OCI-LY1 (cell line): ENCODE data around the gene KLHL20.

Source experiments
- H2AFZ ChIP-seq: fragments of 200-600 bp; sonication (generic), shearing (Covaris generic); 2 replicates; pipeline ENCODE4 v1.6.0; 2014; ENCODE audit warnings: antibody characterized with exemption, mild to moderate bottlenecking, low read length
- H3F3A ChIP-seq: fragments of 200-600 bp; sonication (generic), shearing (Covaris generic); 2 replicates; pipeline ENCODE4 v1.6.0; 2014; ENCODE audit warnings: mild to moderate bottlenecking, antibody characterized with exemption, low read length, moderate library complexity; ENCODE audit not compliant: insufficient read depth
- H3K27ac ChIP-seq: fragments of 200-600 bp; sonication (generic); 2 replicates; pipeline ENCODE4 v1.5.1; 2014; ENCODE audit warnings: low read length, mixed run types, mild to moderate bottlenecking, low read depth; ENCODE audit not compliant: poor library complexity, severe bottlenecking
- H3K27me3 ChIP-seq: fragments of 200-600 bp; sonication (generic); 2 replicates; pipeline ENCODE4 v1.6.0; 2014; ENCODE audit warnings: antibody characterized with exemption, mild to moderate bottlenecking, low read length, moderate library complexity; ENCODE audit not compliant: insufficient read depth
- H3K36me3 ChIP-seq: fragments of 200-600 bp; sonication (generic); 2 replicates; pipeline ENCODE4 v1.6.1; 2014; ENCODE audit warnings: mild to moderate bottlenecking, antibody characterized with exemption, low read length, moderate library complexity, mixed read lengths; ENCODE audit not compliant: insufficient read depth
- H3K4me1 ChIP-seq: fragments of 200-600 bp; sonication (generic); 2 replicates; pipeline ENCODE4 v1.5.1; 2014; ENCODE audit warnings: mild to moderate bottlenecking, low read length, moderate library complexity; ENCODE audit not compliant: insufficient read depth, severe bottlenecking
- H3K4me2 ChIP-seq: fragments of 200-600 bp; sonication (generic), shearing (Covaris generic); 2 replicates; pipeline ENCODE4 v1.6.1; 2014; ENCODE audit warnings: low read length
- H3K4me3 ChIP-seq: fragments of 200-600 bp; sonication (generic); 2 replicates; pipeline ENCODE4 v1.5.1; 2014; ENCODE audit warnings: low read length, low read depth, mild to moderate bottlenecking, mixed read lengths; ENCODE audit not compliant: poor library complexity, severe bottlenecking
- H3K79me2 ChIP-seq: fragments of 200-600 bp; shearing (Covaris generic); 2 replicates; pipeline ENCODE4 v1.6.1; 2016; ENCODE audit warnings: mixed run types, low read length, mixed read lengths; ENCODE audit not compliant: insufficient read depth
- H3K9ac ChIP-seq: fragments of 200-600 bp; sonication (generic), shearing (Covaris generic); 2 replicates; pipeline ENCODE4 v1.6.1; 2014; ENCODE audit warnings: mild to moderate bottlenecking, low read length, mixed read lengths
- H3K9me2 ChIP-seq: fragments of 200-600 bp; sonication (generic), shearing (Covaris generic); 2 replicates; pipeline ENCODE4 v1.6.1; 2014; ENCODE audit warnings: low read depth, mild to moderate bottlenecking, low read length, mixed read lengths
- H3K9me3 ChIP-seq: fragments of 200-600 bp; shearing (Covaris generic); 2 replicates; pipeline ENCODE4 v1.6.1; 2014; ENCODE audit warnings: low read length, mixed read lengths
- H4K20me1 ChIP-seq: fragments of 200-600 bp; sonication (generic), shearing (Covaris generic); 2 replicates; pipeline ENCODE4 v1.6.0; 2016; ENCODE audit warnings: mild to moderate bottlenecking, low read length; ENCODE audit not compliant: insufficient read depth
- EZH2 ChIP-seq: fragments of 200-600 bp; sonication (generic), shearing (Covaris generic); IDR thresholded peaks from 2 replicates; pipeline ENCODE4 v1.8.0; 2017; ENCODE audit warnings: borderline replicate concordance, mixed run types, mild to moderate bottlenecking, antibody characterized with exemption, low read length, moderate library complexity, mixed read lengths
- TF ChIP-seq, protein P1 (sequence below): fragments of 200-600 bp; sonication (generic), shearing (Covaris generic); IDR thresholded peaks from 2 replicates; pipeline ENCODE4 v1.5.1; 2017; ENCODE audit warnings: mild to moderate bottlenecking, antibody characterized with exemption, low read length, moderate library complexity, mixed read lengths

KLHL20 gene

DNA sequence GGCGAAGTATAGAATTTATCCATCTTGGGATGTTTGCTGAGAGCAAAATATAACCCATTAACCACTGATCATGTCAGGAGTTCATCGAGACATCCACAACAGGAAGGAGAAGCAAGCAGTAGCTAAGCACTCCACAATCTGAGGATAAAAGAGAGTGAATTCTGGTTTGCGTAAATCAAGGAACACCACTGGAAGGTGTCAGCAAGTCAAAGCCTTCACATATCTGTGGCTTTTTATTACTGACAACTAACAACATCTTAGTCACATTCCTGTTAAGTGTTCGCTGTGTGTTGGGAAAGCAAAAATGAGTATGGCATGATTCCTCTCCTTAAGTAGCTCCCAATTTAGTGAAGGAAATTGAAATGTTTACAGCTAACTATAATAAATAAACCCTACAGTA lies 65.2 kb downstream of the KLHL20 start:
- H3F3A ChIP-seq: no peaks in the 10 kb centered on the region; the same call in 1 of the 2 replicates
- H3K9me3 ChIP-seq: no peaks in the 10 kb centered on the region
- H3K9me2 ChIP-seq: no peaks in the 10 kb centered on the region
- H2AFZ ChIP-seq: no peak overlapping the region
- no peaks in the 10 kb centered on the region for H3K4me1 ChIP-seq
- H3K27ac ChIP-seq: no peak overlapping the region
- no peak for TF ChIP-seq EZH2
- TF ChIP-seq, protein P1, sequence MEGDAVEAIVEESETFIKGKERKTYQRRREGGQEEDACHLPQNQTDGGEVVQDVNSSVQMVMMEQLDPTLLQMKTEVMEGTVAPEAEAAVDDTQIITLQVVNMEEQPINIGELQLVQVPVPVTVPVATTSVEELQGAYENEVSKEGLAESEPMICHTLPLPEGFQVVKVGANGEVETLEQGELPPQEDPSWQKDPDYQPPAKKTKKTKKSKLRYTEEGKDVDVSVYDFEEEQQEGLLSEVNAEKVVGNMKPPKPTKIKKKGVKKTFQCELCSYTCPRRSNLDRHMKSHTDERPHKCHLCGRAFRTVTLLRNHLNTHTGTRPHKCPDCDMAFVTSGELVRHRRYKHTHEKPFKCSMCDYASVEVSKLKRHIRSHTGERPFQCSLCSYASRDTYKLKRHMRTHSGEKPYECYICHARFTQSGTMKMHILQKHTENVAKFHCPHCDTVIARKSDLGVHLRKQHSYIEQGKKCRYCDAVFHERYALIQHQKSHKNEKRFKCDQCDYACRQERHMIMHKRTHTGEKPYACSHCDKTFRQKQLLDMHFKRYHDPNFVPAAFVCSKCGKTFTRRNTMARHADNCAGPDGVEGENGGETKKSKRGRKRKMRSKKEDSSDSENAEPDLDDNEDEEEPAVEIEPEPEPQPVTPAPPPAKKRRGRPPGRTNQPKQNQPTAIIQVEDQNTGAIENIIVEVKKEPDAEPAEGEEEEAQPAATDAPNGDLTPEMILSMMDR: no peak
- H3K36me3 ChIP-seq: peaks cover 81% of the 10 kb centered on the region
- H3K27me3 ChIP-seq: no peaks in the 10 kb centered on the region
- no peak overlapping the region for H3K9ac ChIP-seq
- H3K79me2 ChIP-seq: no peaks in the 10 kb centered on the region
- no peak overlapping the region for H3K4me3 ChIP-seq
- H3K4me2 ChIP-seq: no peak overlapping the region
- H4K20me1 ChIP-seq: no peaks in the 10 kb centered on the region

DNA sequence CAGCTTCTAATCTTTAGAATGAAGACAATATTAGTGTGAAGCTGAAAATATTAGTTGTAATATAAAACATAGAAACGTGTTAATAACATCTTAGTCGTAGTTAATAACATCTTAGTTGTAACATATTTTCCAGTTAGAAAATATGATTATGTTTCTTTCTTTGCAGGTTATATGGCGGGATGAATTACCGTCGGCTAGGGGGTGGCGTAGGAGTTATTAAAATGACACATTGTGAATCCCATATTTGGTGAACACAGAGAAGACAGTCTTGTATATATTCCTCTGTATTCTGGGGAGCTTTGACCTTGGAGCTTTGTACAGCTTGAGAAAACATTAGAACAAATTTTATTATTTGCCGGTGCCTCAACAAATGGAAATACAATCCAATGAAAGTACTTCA lies 70.2 kb downstream of the KLHL20 start:
- Histone ChIP-seq H3K4me3 (no peak overlapping the region), H3K36me3 (peaks cover 63% of the 10 kb centered on the region), H3K9me3 (no peaks in the 10 kb centered on the region), H3K9me2 (no peaks in the 10 kb centered on the region), H3K4me2 (no peak overlapping the region), H3K79me2 (no peaks in the 10 kb centered on the region), H2AFZ (no peak overlapping the region), H3K27ac (no peak overlapping the region), H4K20me1 (no peaks in the 10 kb centered on the region), H3K27me3 (no peaks in the 10 kb centered on the region), H3F3A (peaks cover 4% of the 10 kb centered on the region; the same call in 1 of the 2 replicates), H3K9ac (no peak overlapping the region), H3K4me1 (no peaks in the 10 kb centered on the region)
- TF ChIP-seq, protein P1: no peak
- TF ChIP-seq EZH2: no peak

DNA sequence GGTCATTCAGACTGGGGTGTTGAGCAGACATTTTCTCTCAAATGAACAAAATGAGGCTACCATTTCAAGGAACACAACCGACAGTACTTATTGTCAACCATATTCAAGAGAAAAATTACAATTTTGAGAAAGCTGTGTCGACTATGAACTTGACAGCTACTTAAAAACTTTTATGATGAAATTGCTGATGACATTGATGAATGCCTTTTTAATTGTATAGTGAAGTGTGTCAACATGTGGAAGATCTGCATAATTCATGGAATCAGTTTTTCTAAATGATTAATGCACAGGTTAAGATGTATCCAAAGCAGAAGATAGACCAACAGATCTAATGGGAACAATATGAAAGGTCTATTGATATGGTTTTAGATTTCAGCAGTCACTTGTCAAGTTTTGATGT lies 75.1 kb downstream of the KLHL20 start:
- Histone ChIP-seq H3K79me2 (no peaks in the 10 kb centered on the region), H3K4me1 (no peaks in the 10 kb centered on the region), H3K9me2 (no peaks in the 10 kb centered on the region), H3K9ac (no peak overlapping the region), H2AFZ (no peak overlapping the region), H3K4me2 (no peak overlapping the region), H3K27ac (no peak overlapping the region), H3K36me3 (peaks cover 30% of the 10 kb centered on the region), H4K20me1 (no peaks in the 10 kb centered on the region), H3K27me3 (no peaks in the 10 kb centered on the region), H3F3A (peaks cover 4% of the 10 kb centered on the region; the same call in 1 of the 2 replicates), H3K9me3 (no peaks in the 10 kb centered on the region), H3K4me3 (no peak overlapping the region)
- TF ChIP-seq EZH2: no peak
- TF ChIP-seq, protein P1: no peak
